Frontal cortex (tissue), 4 donors: ENCODE measurements around the gene NR2C2. TPM values are rescaled to one million over a fixed set of nuclear protein-coding genes. Genes with fewer than 3 reads are reported as not detected.
"Not testable (repeated sequence)": the region's sequence is repeated elsewhere in the genome, so short reads cannot be mapped to it uniquely, and the experiment has no call there.

Experiments
- DNase-seq, 2 donors: peaks; one replicate each; pipeline ENCODE4 v3.0.0; 2012; ENCODE audit warnings: low spot score in 2 of 2
- FAIRE-seq: peaks from 2 replicates; lab custom pipeline; 2012; peaks lifted over from hg19 to GRCh38; lab: Jason Lieb, UNC
- total RNA-seq: library from RNA; depleted of rRNA; stranded (reverse); fragments of >200 nt; gene quantifications from one replicate; pipeline ENCODE4 v1.2.3, GENCODE V29; 2014
- donor health status: control.
- donor health status: control.
- donor health status: control.

NR2C2 gene
- 59.5 TPM for total RNA-seq

DNA sequence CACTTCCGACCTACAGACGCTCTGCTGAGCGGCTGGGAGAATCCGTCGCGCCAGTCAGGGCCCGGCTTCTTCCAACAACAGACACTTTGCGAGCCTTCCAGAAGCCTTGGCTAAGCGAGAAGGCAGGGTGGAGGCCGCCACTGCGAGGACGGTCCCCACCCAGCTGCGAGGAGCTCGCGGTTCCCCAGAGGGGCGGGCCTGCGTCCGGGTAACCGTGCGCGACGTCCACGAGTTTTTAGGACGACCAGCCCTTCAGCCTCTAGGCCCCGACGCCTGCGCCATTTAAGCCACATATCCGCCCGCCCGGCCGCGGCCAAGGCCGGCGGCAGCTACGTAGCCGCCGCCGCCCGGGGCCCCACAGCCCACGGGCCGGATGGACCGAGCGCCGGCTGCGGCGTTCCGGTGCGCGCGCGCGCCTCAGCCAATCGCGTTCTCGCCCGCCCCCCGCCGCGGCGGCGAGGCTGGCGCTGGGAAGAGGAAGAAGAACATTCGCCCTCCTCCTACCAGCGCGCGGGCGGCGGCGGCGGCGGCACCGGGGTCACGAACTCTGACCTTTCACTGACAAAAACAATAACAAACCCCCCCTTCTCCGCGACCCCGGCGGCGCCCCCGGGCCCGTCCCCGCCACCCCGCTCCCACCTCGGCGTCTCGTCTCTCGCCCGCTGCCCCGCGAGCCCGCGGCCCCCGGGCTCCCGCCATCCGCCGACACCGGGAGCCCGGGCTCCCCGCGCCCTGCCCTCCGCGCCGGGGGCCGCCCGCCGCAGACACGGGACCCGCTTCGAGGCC lies at the start of gene NR2C2:
NR2C2 (plus strand) TSS at position 484 of the 786 bp plus-strand sequence. CDS start 56,332 bp downstream, outside the sequence.
- peak; percentile 84 to 92 for DNase-seq
- FAIRE-seq: no peak

DNA sequence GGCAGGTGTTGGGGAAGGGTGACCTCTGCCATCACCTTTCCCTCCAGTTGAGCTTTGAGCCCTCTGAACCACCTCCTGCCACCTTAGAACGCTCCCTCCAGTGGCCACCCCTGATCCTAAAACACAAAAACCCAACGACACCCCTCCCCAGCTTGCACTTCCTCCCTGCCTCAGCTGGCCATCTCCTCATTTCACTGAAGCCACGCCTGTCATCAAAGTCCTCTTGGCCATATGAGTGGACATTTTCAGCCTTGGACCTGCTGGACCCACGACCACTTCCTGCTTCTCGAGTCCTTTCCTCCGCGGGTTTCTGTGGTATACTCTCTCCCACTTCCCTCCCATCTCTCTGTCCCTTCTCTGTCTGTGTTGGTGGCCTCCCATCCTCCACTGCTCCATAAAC lies 48.5 kb upstream of the NR2C2 start:
- no peak for DNase-seq
- no peak for FAIRE-seq

DNA sequence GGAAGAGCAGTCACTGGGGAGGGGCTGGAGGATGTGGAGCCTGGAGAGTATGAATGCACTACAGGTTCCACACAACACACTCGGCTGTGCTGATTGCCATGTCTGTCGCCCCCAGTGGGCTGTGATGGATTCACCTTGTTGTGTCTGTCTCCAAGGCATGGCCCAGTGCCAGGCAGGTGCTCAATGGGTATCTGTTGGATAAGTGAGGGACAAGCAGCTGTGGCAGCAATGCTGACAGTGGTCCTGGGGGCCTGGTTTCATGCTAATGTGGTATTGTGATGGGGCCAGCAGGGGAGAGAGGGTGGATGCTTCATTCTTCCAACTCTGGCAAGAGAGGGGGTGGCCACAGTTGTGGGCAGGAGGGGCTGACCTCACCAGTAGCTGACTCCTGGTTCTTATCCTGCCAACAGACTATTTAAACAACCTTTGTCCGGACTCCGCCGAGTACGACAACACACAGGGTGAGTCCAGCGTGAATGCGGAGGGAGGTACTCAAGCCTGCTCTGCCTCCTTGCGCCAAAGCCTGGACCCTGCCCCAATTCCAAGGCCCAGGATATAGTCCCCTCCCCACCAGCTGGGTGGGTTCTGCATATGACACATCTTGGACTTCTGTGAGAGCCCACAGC lies 47.3 kb upstream of the NR2C2 start:
- no peak for FAIRE-seq
- DNase-seq: no peak

DNA sequence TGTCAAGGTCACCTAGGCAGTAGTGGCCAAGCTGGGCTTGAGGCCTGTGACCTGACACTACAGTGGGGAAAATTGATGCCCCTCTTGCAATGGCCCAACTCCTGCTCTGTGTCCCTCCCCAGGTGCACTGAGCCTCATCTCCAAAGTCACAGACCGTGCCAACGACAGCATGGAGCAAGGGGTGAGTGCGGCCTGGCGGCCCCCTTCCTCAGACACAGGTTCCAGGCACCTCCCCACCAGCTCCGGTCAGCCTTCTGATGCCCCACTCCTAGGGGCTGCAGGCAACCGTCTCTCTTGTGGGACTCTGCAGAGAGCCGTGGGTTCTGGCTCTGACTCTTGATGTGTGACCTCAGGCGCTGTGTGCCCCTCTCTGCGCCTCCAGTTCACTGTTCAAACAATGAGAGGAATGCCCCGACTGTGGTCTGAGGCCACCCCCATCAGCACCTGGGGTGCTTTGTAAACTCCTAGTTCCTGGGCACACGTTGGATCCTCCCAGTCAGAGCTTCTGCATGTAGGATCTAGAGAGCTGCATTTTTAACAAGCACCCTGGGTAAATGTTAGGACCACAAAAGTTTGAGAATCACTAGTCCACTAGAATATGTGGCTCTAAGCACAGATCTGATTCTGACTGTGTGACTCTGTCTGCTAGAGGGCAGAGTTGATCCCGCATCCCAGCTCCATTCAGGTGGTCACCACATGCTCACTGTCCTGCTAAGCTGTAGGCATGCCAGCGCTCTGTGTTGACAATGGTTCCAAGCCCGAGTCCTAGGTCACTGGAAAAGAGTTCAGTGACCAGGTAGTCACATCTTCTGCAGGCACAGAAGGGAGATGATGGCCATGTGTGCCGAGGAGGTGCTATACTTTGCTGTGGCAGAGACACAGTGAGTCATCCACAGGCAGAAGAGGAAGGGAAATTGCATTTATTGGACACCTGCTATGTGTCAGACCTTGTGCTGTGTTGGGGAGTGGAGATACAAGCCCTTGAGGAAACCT lies 46.2 kb upstream of the NR2C2 start:
- no peak for FAIRE-seq
- DNase-seq: no peak

DNA sequence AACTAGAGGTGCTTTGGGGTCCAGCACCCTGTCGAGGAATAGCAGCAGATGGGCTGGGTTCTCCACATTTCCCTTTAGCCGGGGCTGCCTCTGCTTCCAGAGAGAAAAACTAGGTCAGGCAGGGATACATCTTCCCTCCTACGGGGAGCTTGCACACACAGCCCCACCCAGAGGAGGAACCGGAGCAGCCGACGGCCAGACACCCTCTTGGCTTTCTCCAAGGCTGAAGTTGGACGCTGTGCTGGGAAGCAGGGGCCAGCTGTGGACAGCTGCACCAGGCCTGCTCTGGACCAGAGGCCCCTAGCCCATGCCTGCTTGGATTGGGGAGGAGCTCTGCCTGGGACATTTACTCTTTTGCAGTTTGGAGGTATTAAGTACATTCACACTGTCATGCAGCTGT lies 44.7 kb upstream of the NR2C2 start:
- no peak for FAIRE-seq
- peak in 1 of 2 donors; percentile 47 for DNase-seq

DNA sequence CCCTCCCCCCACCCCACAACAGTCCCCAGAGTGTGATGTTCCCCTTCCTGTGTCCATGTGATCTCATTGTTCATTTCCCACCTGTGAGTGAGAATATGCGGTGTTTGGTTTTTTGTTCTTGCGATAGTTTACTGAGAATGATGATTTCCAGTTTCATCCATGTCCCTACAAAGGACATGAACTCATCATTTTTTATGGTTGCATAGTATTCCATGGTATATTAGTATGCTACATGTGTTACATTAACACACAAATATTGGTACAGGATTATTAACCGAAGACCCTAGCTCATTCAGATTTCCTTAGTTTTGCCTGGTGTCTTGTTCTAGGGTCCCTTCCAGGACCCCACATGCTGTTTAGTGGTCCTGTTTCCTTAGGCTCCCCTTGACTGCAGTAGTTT lies 43.9 kb upstream of the NR2C2 start:
- FAIRE-seq, DNase-seq: not testable (repeated sequence)

DNA sequence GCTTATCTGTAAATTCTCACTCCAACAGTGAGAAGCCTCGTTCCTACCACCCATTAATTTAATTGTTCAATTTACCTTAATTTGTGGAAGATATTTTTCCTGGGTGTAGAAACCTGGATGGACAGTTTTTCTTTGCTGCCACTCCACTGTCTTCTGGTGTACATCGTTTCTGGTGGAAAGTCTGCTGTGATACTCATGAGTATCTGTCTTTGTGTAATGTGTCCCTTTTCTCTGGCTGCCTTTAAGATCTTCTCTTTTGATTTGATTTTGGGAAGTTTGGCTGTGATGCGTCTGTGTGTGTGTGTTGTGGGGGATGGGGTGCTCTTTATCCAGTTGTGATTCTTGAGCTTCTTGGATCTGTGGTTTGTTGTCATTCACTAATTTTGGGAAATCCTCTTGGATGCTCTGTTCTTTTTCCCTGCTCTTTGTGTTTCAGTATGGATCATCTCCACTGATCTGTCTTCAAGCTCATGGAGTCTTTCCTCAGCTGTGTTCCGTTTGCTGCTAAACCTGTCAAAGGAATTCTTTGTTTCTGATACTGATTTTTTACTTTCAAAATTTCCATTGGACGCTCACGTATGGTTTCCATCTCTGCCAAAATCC lies 42.2 kb upstream of the NR2C2 start:
- DNase-seq: no peak
- no peak for FAIRE-seq

DNA sequence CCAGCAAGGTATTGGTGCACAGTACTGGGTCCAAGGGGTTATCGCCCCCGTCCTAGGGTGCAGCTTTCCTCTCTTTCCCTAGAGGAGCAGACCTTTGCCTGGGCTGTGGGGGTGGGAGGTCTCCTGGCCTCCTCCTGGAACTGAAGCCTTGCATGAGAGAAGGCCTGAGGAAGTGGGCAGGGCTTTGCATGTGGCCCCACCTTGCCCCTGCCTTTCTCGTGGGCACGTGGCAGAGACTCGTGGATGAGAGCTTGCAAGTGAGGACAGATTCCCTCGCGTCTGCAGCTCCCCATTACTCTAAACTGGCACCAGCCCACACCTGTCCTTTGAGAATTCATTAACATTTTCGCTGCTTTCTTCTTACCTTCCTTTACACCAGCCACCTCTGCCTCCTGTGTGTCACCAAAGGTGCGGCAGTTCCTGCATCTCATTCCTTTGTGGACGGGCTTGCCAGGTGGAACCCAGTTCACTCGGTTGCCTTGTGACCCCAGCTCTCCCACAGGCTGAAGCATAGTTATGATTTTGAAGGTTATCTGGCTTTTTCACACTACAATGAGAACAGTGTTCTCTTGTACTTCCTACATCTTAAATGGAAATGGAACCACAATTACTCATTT lies 40.9 kb upstream of the NR2C2 start:
- DNase-seq (no peak), FAIRE-seq (no peak)

DNA sequence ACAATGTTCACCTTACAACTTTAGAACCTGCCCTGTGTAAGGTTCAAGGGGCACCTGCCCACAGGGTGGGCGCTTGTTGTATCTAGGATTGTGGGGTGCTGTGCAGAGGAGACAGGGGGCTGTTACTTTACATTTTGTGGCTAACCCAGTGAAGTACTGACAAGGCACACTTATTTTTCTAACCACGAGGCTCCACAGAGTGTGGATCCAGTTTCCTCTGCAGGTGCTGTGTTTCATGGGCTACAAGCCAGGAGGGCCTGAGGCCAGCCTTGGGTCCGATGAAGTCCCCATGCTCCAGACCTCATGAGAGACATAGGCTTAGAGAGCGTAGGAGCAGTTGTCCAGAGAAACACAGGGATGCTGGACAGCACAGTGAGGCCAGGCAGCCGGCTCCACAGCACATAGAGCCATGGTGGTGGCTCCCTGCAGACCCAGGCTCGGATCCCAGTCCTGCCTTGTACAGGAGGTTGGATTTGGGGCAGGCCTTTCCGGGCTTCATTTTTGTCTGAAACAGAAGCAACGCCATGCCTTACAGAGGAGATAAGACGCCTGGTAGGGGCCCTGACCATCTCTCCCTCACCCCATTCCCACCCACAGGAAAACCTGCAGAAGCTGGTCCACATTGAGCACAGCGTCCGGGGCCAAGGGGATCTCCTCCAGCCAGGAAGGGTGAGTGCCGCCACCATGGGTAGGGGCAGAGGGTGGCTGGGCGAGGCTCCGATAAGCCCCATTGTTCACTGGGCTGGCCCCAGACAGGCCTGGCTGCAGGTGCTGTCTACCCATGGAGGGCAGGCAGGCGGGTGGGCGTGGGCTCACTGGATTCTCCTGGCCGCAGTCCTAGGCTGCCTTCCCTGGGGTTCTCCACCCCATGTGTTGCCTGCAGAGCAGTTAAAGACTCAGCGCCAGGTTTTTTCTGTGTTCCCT lies 40.1 kb upstream of the NR2C2 start:
- FAIRE-seq: no peak
- DNase-seq: no peak

DNA sequence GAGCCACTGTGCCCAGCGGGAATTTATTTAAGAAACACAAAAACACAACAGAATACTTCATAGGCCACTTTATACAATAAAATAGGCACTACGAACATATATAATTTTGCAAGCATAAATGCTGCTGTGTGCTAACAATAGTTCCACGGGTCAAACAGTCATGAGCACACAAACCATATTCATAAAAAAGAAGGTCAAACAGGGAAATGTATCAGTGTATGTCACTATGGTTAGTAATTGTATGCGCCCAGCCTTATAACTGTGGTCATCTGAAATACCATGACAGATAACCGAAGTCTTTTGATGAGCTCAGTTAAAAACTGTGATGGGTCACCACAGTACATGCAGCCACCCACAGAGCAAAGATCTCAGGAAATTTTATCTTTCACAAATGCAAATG lies 38.1 kb upstream of the NR2C2 start:
- DNase-seq (no peak), FAIRE-seq (no peak)

DNA sequence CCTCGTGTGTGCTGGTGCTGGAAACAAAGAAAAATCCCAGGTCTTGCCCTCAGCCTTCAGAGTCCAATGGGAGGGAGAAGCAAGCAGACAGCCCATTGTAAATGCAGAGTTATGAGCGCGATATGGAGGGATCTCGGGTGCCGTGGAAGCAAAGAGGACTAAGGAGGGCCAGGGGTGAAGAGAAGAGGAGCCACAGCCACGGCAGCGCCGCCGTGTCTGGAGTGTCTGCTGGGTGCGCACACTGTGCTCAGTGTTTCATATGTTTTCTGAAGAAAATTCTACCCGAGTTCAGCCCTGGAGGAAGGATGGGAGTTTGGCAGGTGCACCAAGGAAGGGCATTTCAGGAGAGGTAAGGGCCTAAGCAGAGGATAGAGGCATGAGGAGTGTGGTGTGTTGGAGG lies 35.7 kb upstream of the NR2C2 start:
- FAIRE-seq: no peak

DNA sequence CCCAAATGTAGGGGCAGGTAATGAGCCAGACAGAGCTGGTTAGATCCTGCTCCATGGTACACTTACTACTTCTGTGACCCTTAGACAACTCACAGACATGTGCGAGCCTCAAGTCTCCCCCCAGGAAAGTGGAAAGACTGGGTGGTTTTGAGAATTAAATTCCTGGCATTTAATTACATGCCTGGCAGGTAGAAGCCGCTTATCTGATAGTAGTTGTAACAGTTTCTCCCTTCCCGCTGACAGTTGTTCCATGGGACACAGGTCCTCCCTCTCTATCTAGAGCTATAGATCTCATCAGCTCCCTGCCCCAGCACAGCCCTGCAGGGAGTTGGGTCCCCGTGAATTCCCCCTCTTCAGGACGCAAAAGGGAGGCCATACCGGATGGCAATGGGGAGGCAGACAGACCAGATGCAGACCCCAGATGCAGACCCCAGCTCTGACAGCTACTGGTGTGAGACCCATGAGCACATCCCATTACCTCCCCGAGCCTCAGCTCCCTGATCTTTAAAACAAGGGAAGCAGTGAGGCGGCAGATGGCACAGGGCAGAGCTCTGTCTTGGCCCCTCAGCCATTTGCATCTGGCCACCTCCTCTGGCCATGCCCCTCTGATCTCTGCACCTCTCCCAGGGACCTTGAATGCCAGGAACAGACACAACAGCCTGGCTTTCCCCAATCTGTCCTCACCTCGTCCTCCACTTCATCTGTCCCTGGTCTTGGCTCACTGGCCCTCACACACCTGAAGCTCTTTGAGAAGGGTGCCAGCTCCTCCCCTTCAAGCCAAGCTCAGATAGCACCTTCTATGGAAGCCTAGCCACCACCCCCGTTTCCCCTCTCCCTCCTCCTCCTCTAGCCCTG lies 34.1 kb upstream of the NR2C2 start:
- DNase-seq: no peak

More for the DNA sequence above, 35.7 kb upstream of the NR2C2 start:
- DNase-seq: no peak

DNA sequence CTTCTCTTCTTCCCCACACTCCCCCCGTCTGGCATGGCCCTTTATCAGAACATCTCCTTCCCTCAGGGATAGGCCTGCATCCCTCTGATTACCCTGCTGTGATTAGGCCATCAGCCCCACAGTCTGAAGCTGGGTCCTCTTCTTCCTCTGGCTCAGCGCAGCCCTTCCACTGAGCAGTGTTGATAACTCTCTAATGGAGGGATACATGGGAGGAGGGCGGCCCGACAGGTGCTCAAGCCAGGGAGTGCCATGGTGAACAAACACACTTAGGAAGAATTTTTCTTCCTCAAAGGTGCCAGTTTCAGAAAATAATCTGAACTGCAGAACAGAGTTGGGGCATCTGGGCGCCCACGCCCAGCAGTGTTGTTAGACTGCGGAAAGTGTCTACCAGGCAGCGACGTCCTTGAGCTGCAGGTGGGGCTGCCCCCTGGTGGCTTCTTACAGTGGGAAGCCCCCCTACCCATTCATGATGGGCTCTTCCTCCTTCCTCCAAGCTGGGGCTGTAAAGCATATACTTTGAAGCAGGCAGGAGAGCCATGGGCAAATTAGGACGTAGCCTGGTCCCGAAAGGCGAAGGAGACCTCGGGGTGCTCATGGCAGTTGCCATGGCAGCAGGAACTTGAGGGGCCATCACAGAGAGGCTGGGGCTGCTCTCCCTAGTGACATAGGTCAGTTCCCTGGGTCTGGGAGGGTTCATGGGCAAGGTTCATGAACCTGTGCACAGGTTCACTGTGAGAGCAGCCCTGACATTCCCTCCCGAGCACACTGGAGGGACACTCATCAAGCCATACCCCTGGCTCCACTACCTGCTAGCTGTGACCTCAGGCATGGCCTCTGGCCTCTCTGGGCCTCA lies 33.2 kb upstream of the NR2C2 start:
- no peak for FAIRE-seq

More for the DNA sequence above, 34.1 kb upstream of the NR2C2 start:
- no peak for FAIRE-seq

DNA sequence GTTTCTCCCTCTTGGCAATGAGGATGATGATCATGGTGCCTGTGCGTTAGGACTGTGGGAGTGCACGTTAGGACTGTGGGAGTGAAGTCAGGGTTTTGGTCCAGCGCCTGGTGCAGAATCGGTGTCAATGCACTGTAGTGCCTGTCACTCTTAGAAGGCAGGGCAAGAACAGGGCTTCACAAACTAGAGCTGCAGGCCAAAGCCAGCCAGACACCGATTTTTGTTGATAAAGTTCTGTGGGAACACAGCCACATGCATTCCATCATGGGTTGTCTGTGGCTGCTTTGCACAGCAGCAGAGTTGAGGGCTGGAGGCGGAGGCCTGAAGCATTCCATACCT lies 32.6 kb upstream of the NR2C2 start:
- no peak for DNase-seq
- no peak for FAIRE-seq

More for the DNA sequence above, 33.2 kb upstream of the NR2C2 start:
- DNase-seq: no peak

DNA sequence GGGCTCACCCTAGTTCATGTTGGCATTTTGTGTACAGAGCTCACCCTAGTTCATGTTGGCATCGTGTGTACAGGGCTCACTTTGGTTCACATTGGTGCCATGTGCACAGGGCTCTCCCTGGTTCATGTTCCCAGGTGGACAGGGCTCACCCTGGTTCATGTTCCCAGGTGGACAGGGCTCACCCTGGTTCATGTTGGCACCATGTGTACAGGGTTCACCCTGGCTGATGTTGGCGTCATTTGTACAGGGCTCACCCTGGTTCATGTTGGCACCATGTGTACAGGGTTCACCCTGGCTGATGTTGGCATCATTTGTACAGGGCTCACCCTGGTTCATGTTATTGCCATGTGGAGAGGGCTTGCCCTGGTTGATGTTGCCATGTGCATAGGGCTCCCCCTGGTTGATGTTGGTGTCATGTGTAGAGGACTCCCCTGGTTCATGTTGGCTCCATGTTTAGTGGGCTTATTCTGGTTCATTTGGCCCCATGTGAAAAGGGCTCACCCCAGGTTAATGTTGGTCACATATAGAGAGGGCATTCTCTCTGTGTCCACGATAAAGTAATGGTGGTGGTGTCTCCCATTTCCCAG lies 31.7 kb upstream of the NR2C2 start:
- no peak for DNase-seq
- FAIRE-seq: no peak

DNA sequence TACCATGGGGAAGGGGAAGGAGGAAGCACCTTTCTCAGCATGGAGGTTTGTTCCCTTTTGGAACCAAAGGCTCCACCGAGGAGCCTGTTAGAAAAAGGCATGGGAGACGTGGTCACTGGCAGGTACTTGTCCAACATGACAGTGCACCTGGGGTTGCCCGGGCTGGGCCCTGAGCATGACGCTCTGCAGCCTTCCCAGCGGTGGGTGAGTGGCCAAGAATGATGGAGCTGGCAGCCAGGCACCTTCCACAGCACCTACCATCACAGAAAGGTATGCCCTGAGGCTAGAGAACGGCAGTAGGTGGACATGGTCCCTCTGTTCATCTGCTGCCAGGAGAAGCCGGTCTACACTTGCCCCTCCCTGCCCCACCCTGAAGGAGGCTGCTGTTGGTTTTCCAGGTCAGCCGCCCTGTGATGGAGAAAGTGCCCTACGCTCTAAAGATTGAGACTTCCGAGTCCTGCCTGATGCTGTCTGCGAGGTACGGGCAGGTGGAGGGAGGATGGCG lies 29.0 kb upstream of the NR2C2 start:
- DNase-seq (no peak), FAIRE-seq (no peak)
